CD14-positive monocyte (primary cell): ENCODE data around the gene STPG1. TPM values are rescaled to one million over a fixed set of nuclear protein-coding genes. Genes with fewer than 3 reads are reported as not detected.

ENCODE experiments used
- DNase-seq, 3 donors: peaks; one replicate each; pipeline ENCODE4 v3.0.0-alpha.2; 2011 to 2022
- H2AFZ ChIP-seq: 2 replicates; pipeline ENCODE4 v1.6.0; 2012; ENCODE audit warnings: mild to moderate bottlenecking, low read depth, low read length, inconsistent platforms; ENCODE audit not compliant: insufficient read depth, poor library complexity, severe bottlenecking
- H3K27ac ChIP-seq, 2 donors: 1 replicate in 1 of 2; 2 replicates in 1 of 2; pipeline ENCODE4 v1.5.1; 2012 to 2013; ENCODE audit warnings: low read length in 2 of 2, control low read depth in 1 of 2, inconsistent platforms in 1 of 2, low read depth in 1 of 2, mild to moderate bottlenecking in 1 of 2
- H3K27me3 ChIP-seq, 2 donors: one replicate each; pipeline versions ENCODE4 v1.6.0 to v1.6.1; 2011 to 2013; ENCODE audit warnings: low read length in 2 of 2; ENCODE audit not compliant: control insufficient read depth in 2 of 2, insufficient read depth in 2 of 2
- H3K36me3 ChIP-seq, 2 donors: replicated peaks in 1 of 2; 1 replicate in 1 of 2; 2 replicates in 1 of 2; pipeline versions ENCODE4 v1.5.1 to v1.6.1; 2012 to 2013; ENCODE audit warnings: low read length in 2 of 2, control low read depth in 1 of 2, inconsistent platforms in 1 of 2, mild to moderate bottlenecking in 1 of 2; ENCODE audit not compliant: insufficient read depth in 2 of 2, control insufficient read depth in 1 of 2
- H3K4me1 ChIP-seq, 2 donors: 1 replicate in 1 of 2; 2 replicates in 1 of 2; pipeline versions ENCODE4 v1.5.1 to v1.6.1; 2012 to 2013; ENCODE audit warnings: low read length in 2 of 2, control low read depth in 1 of 2, inconsistent platforms in 1 of 2, mild to moderate bottlenecking in 1 of 2, moderate library complexity in 1 of 2; ENCODE audit not compliant: insufficient read depth in 2 of 2, control insufficient read depth in 1 of 2
- H3K4me2 ChIP-seq: replicated peaks from 2 replicates; pipeline ENCODE3; 2012; ENCODE audit warnings: low read length, moderate library complexity, mild to moderate bottlenecking; ENCODE audit not compliant: poor library complexity, severe bottlenecking; ENCODE audit errors: extremely low read depth
- H3K4me3 ChIP-seq, 3 experiments: fragments of 200-600 bp in 1 of 3; sonication (generic) in 1 of 3; replicated peaks in 1 of 3; 1 replicate in 2 of 3; 2 replicates in 1 of 3; pipeline ENCODE4 v1.5.1; 2011 to 2013; ENCODE audit warnings: low read length in 3 of 3, mild to moderate bottlenecking in 3 of 3, control low read depth in 2 of 3, low read depth in 2 of 3, inconsistent platforms in 1 of 3, moderate library complexity in 1 of 3
- H3K79me2 ChIP-seq: 2 replicates; pipeline ENCODE4 v1.6.0; 2012; ENCODE audit warnings: mild to moderate bottlenecking, control low read depth, inconsistent platforms, low read length, moderate library complexity; ENCODE audit not compliant: insufficient read depth
- H3K9ac ChIP-seq: 2 replicates; pipeline ENCODE4 v1.6.0; 2017; ENCODE audit warnings: low read length, mild to moderate bottlenecking; ENCODE audit not compliant: insufficient read depth, poor library complexity, severe bottlenecking
- H3K9me3 ChIP-seq, 2 donors: replicated peaks in 1 of 2; 1 replicate in 1 of 2; 2 replicates in 1 of 2; pipeline versions ENCODE4 v1.5.1 to v1.6.1; 2012 to 2013; ENCODE audit warnings: low read length in 2 of 2, control low read depth in 1 of 2; ENCODE audit not compliant: control insufficient read depth in 1 of 2, insufficient read depth in 1 of 2
- H4K20me1 ChIP-seq: 2 replicates; pipeline ENCODE4 v1.6.0; 2012; ENCODE audit warnings: mild to moderate bottlenecking, low read length, control low read depth, moderate library complexity; ENCODE audit not compliant: insufficient read depth
- H3K27ac Mint-ChIP-seq, 7 donors: one replicate each; pipeline ENCODE4 v1.8.0; 2020; ENCODE audit warnings: mild to moderate bottlenecking in 7 of 7, mixed read lengths in 7 of 7, moderate library complexity in 6 of 7, inconsistent platforms in 2 of 7
- H3K27me3 Mint-ChIP-seq, 3 donors: one replicate each; pipeline ENCODE4 v1.8.0; 2021 to 2022; ENCODE audit warnings: low read depth in 3 of 3, mild to moderate bottlenecking in 3 of 3, mixed read lengths in 3 of 3, moderate library complexity in 3 of 3, inconsistent platforms in 1 of 3
- H3K36me3 Mint-ChIP-seq, 2 donors: one replicate each; pipeline ENCODE4 v1.8.0; 2020; ENCODE audit warnings: mixed read lengths in 2 of 2, inconsistent platforms in 1 of 2, mild to moderate bottlenecking in 1 of 2
- H3K4me1 Mint-ChIP-seq: one replicate; pipeline ENCODE4 v1.8.0; 2020; ENCODE audit warnings: mild to moderate bottlenecking, mixed read lengths
- H3K4me3 Mint-ChIP-seq, 2 donors: one replicate each; pipeline ENCODE4 v1.8.0; 2020; ENCODE audit warnings: mild to moderate bottlenecking in 2 of 2, mixed read lengths in 2 of 2, moderate library complexity in 1 of 2
- H3K9me3 Mint-ChIP-seq, 7 donors: one replicate each; pipeline ENCODE4 v1.8.0; 2020 to 2022; ENCODE audit warnings: mixed read lengths in 7 of 7, mild to moderate bottlenecking in 6 of 7, moderate library complexity in 6 of 7, inconsistent platforms in 2 of 7
- CTCF ChIP-seq: fragments of 200-600 bp; IDR thresholded peaks from one replicate; pipeline ENCODE4 v1.8.0; 2022; ENCODE audit warnings: antibody characterized with exemption, mild to moderate bottlenecking
- WGBS: methylation state at CpG from one replicate; pipeline ENCODE4 v1.1.5; 2013; ENCODE audit warnings: missing lambda C conversion rate; ENCODE audit not compliant: insufficient coverage; 5-methylcytosine and 5-hydroxymethylcytosine counted together
- intact Hi-C, 2 donors: fragments of 100-400 bp; cut with micrococcal nuclease; formaldehyde crosslinking; loops; one replicate each; pipeline versions ENCODE4 v1.15.0 to v1.15.1; 2023
- polyA plus RNA-seq, 3 donors: library from polyadenylated mRNA; depleted of rRNA in 1 of 3; unstranded in 2 of 3; stranded (reverse) in 1 of 3; fragments of 300-500 nt in 2 of 3; fragments of >200 nt in 1 of 3; fragmentation: Illumina TruSeq in 2 of 3; gene quantifications; 1 replicate in 2 of 3; 2 replicates in 1 of 3; pipeline ENCODE4 v1.2.3, GENCODE V29; 2012 to 2021

STPG1 gene
- polyA plus RNA-seq, 3 donors = 0.57 to 0.85 (median 0.60) TPM

GRCh38 chr1:24425922-24426321 lies 12.3 kb upstream of the STPG1 start:
- H3K27me3 Mint-ChIP-seq = peaks cover 0 to 1% (median 0%) of the 10 kb centered on the region in 3 donors
- H3K4me1 Mint-ChIP-seq = peaks cover 4% of the 10 kb centered on the region
- no peak for TF ChIP-seq CTCF
- Histone ChIP-seq H3K9ac (no peak overlapping the region), H3K4me2 (no peak overlapping the region), H3K4me3 (no peak overlapping the region), H3K79me2 (peaks cover 8% of the 10 kb centered on the region), H2AFZ (no peak overlapping the region), H3K27ac (no peak overlapping the region), H3K4me1 (peaks cover 1 to 3% of the 10 kb centered on the region in 2 donors), H3K36me3 (peaks cover 14 to 40% of the 10 kb centered on the region in 2 donors), H4K20me1 (no peaks in the 10 kb centered on the region), H3K9me3 (no peaks in the 10 kb centered on the region), H3K27me3 (no peaks in the 10 kb centered on the region)
- intact Hi-C loops = no loop called here
- no peaks in the 10 kb centered on the region for H3K9me3 Mint-ChIP-seq
- no peak for DNase-seq
- H3K27ac Mint-ChIP-seq = no peak overlapping the region
- H3K36me3 Mint-ChIP-seq = peaks cover 65 to 68% of the 10 kb centered on the region in 2 donors
- no CpG with 5 or more reads among the region's 7 CpGs for WGBS
- H3K4me3 Mint-ChIP-seq = no peak overlapping the region

DNA sequence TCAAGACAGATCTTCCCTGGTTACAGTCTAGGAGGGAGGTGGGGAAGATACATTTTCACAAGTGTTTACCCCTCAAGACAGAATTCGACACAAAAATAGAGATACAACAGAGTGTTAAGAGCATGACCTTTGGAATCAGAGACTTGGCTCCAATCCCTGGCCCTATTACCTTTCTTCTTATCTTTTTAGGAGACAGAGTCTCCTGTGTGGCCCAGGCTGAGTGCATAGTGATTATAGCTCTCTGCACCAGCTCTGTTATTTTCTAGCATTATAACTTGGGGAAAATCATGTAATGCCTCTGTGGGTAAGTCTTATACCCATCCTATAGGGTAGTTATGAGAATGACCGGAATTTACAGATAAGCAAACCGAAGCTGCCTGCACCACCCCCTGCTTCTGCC lies 11.9 kb upstream of the STPG1 start:
- intact Hi-C loops = no loop called here
- peaks cover 65 to 70% of the 10 kb centered on the region in 2 donors for H3K36me3 Mint-ChIP-seq

More for the DNA sequence above, 11.9 kb upstream of the STPG1 start:
- no peak overlapping the region for H3K4me3 Mint-ChIP-seq
- H3K4me3 ChIP-seq = no peak overlapping the region
- H4K20me1 ChIP-seq = no peaks in the 10 kb centered on the region
- H3K9me3 ChIP-seq = no peaks in the 10 kb centered on the region
- no peak overlapping the region for H3K27ac ChIP-seq
- H3K36me3 ChIP-seq = peaks cover 14 to 40% of the 10 kb centered on the region in 2 donors
- H3K4me1 ChIP-seq = peaks cover 5 to 7% of the 10 kb centered on the region in 2 donors
- no peaks in the 10 kb centered on the region for H3K27me3 ChIP-seq
- H2AFZ ChIP-seq = no peak overlapping the region
- no peak for TF ChIP-seq CTCF
- DNase-seq = no peak
- no peak overlapping the region for H3K4me2 ChIP-seq
- H3K79me2 ChIP-seq = peaks cover 8% of the 10 kb centered on the region
- H3K27ac Mint-ChIP-seq = no peak overlapping the region
- WGBS = 100% methylated on average over 2 of the region's 3 CpGs
- peaks cover 9% of the 10 kb centered on the region for H3K4me1 Mint-ChIP-seq
- H3K27me3 Mint-ChIP-seq = peaks cover 0 to 1% (median 0%) of the 10 kb centered on the region in 3 donors
- no peak overlapping the region for H3K9ac ChIP-seq
- no peaks in the 10 kb centered on the region for H3K9me3 Mint-ChIP-seq
